Gastrocnemius medialis (tissue), 4 donors: ENCODE measurements around the gene WDFY4. TPM values are rescaled to one million over a fixed set of nuclear protein-coding genes. Genes with fewer than 3 reads are reported as not detected.

Source experiments
- ATAC-seq, 2 donors: fragments of 150-250 bp; one replicate each; pipeline ENCODE4 v1.9.1; 2016
- DNase-seq, 2 donors: peaks; one replicate each; pipeline ENCODE4 v3.0.0-alpha.2; 2019
- H3K27ac ChIP-seq, 4 donors: fragments of 200-600 bp; sonication (generic); 1 replicate in 1 of 4; 2 replicates in 3 of 4; pipeline ENCODE4 v1.5.1; 2016 to 2018; ENCODE audit warnings: mild to moderate bottlenecking in 2 of 4, moderate library complexity in 1 of 4
- H3K27me3 ChIP-seq, 3 donors: fragments of 200-600 bp; sonication (generic) in 2 of 3; 1 replicate in 1 of 3; 2 replicates in 2 of 3; pipeline versions ENCODE4 v1.5.1 to v1.6.0; 2016 to 2019; ENCODE audit warnings: mild to moderate bottlenecking in 1 of 3, moderate library complexity in 1 of 3
- H3K36me3 ChIP-seq, 2 donors: fragments of 200-600 bp; sonication (generic) in 1 of 2; one replicate each; pipeline ENCODE4 v1.5.1; 2017 to 2018
- H3K4me1 ChIP-seq, 2 donors: fragments of 200-600 bp; sonication (generic) in 1 of 2; one replicate each; pipeline ENCODE4 v1.5.1; 2016 to 2017; ENCODE audit warnings: mild to moderate bottlenecking in 2 of 2
- H3K4me3 ChIP-seq, 4 donors: fragments of 200-600 bp; sonication (generic) in 3 of 4; 1 replicate in 1 of 4; 2 replicates in 3 of 4; pipeline ENCODE4 v1.5.1; 2016 to 2019; ENCODE audit warnings: mild to moderate bottlenecking in 2 of 4
- H3K9me3 ChIP-seq, 3 donors: fragments of 200-600 bp; sonication (generic) in 2 of 3; 1 replicate in 1 of 3; 2 replicates in 2 of 3; pipeline ENCODE4 v1.5.1; 2016 to 2019
- POLR2A ChIP-seq, 2 donors: fragments of 450-650 bp; IDR thresholded peaks; one replicate each; pipeline ENCODE4 v1.6.1; 2017; ENCODE audit warnings: antibody characterized with exemption in 2 of 2, mild to moderate bottlenecking in 2 of 2, moderate library complexity in 2 of 2
- in situ Hi-C, 4 donors: fragments of 200-750 bp; cut with MboI; loops; one replicate each; pipeline versions ENCODE4 v1.15.0 to v1.8.0; 2017; ENCODE audit warnings: low sequenced_read_pairs in 4 of 4
- intact Hi-C: fragments of 100-400 bp; cut with DNase I; formaldehyde crosslinking; loops from one replicate; pipeline ENCODE4 v1.15.1; 2023; ENCODE audit warnings: low total_unique reads
- total RNA-seq, 4 donors: library from RNA; depleted of rRNA; stranded (reverse); fragments of >200 nt; gene quantifications; one replicate each; pipeline versions ENCODE4 v1.1.0 to v1.2.3, GENCODE V29; 2016
- TF ChIP-seq, protein P1 (sequence below), 5 experiments: fragments of 450-650 bp in 3 of 5; fragments of 200-600 bp in 2 of 5; sonication (generic) in 2 of 5; IDR thresholded peaks in 4 of 5; conservative IDR thresholded peaks in 1 of 5; 1 replicate in 4 of 5; 2 replicates in 1 of 5; pipeline ENCODE4 v1.5.1; 2016 to 2019; ENCODE audit warnings: antibody characterized with exemption in 5 of 5, mild to moderate bottlenecking in 3 of 5, moderate library complexity in 3 of 5

Gene WDFY4
- total RNA-seq, 4 donors from 2014 or later: 0.29 to 0.94 (median 0.59) TPM

DNA sequence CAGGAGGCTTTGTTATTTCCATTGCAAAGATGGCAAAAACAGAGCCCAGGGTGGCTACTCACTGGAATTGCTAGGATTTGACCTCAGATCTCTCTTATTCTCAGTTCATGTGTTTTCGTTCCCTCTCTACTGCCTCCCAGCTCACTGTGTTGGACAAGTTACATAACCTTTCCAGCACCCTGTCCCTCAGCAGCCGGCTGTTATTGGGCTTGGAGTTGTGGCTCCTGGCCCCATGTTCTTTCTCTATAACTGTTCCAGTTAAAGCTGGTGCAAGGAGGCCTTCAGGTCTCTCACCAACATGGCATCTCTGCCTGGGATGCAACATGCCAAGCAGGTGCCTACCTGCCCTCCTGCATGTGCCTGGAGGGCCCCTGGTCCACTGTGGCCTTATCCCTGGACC is 198.2 kb downstream of the WDFY4 start:
- TF ChIP-seq POLR2A (IDR thresholded peaks at IDR 0.05): no peak
- in situ Hi-C loops: no loop called here
- Histone ChIP-seq H3K27ac (no peak overlapping the region), H3K4me1 (no peaks in the 10 kb centered on the region), H3K9me3 (no peaks in the 10 kb centered on the region), H3K36me3 (no peaks in the 10 kb centered on the region), H3K4me3 (no peak overlapping the region), H3K27me3 (no peaks in the 10 kb centered on the region)
- intact Hi-C loops: no loop called here
- DNase-seq (no peak), ATAC-seq (no peak)

DNA sequence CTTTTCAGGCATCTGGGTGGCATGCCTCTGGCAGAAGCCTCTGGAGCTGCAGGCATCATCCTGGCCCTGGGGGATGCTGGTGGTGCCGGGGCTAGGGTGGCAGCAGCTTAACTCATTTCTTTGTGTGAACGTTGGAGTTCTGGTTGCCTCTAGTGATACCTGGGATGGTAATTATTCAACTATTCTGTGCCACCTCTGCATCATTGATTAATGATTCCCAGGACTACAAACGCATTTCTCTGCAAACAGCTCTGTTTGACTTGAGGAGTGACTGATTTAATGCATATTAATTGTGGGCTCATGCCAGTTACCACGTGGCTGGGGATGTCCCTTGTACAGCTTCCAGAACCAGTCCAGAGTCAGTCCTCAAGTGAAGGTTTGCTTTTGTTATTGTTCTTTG is 199.0 kb downstream of the WDFY4 start:
- no peaks in the 10 kb centered on the region for H3K36me3 ChIP-seq
- H3K9me3 ChIP-seq: no peaks in the 10 kb centered on the region
- ATAC-seq: no peak
- no peak overlapping the region for H3K27ac ChIP-seq
- no peak for DNase-seq
- TF ChIP-seq, protein P1, sequence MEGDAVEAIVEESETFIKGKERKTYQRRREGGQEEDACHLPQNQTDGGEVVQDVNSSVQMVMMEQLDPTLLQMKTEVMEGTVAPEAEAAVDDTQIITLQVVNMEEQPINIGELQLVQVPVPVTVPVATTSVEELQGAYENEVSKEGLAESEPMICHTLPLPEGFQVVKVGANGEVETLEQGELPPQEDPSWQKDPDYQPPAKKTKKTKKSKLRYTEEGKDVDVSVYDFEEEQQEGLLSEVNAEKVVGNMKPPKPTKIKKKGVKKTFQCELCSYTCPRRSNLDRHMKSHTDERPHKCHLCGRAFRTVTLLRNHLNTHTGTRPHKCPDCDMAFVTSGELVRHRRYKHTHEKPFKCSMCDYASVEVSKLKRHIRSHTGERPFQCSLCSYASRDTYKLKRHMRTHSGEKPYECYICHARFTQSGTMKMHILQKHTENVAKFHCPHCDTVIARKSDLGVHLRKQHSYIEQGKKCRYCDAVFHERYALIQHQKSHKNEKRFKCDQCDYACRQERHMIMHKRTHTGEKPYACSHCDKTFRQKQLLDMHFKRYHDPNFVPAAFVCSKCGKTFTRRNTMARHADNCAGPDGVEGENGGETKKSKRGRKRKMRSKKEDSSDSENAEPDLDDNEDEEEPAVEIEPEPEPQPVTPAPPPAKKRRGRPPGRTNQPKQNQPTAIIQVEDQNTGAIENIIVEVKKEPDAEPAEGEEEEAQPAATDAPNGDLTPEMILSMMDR (IDR thresholded peaks at IDR 0.05 in 4 of 5, conservative IDR thresholded peaks at IDR 0.05 in 1 of 5): no peak
- no peak for TF ChIP-seq POLR2A (IDR thresholded peaks at IDR 0.05)
- H3K27me3 ChIP-seq: no peaks in the 10 kb centered on the region
- no peaks in the 10 kb centered on the region for H3K4me1 ChIP-seq
- in situ Hi-C loops (no loop called here), intact Hi-C loops (no loop called here)
- no peak overlapping the region for H3K4me3 ChIP-seq

DNA sequence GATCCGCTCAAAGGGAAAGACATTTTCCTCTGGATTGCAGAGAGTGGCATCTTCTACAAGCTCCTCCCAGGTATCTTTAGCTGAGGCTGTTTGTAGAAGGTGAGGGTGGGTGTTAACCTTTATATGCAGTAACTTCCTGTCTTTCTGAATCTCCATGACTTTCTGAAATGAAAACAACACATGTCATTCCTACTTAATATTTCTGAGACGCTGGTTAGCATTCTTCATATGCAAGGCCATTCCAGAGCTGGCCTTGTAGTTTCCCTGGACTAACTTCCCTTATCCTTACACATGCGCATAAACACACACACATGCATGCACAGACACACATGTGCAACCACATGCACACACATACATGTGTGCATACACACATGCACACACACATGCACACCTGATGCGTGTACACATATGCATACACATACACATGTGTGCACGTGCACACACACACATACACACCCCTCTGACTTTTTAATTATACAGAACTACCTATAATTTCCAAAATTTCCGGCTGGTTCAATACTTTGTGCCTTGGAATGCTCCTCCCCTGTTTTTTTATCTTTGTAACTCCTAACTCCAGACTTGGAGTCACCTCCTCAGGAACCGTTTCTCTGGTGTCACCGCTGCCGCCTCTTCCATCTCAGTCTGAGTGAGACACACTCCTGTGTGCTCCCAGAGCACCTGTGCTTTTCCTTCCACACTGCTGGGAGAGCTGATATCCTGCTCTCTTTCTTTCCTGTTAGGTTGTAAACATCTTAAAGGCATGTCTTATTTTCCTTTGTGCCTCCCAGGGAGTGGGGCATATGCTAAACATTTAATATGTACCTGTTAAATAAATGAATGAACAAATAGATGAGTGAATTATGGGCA is 199.7 kb downstream of the WDFY4 start:
- Histone ChIP-seq H3K27me3 (no peaks in the 10 kb centered on the region), H3K27ac (no peak overlapping the region), H3K4me3 (no peak overlapping the region), H3K4me1 (no peaks in the 10 kb centered on the region), H3K9me3 (no peaks in the 10 kb centered on the region), H3K36me3 (no peaks in the 10 kb centered on the region)
- DNase-seq (no peak), ATAC-seq (no peak)
- TF ChIP-seq, protein P1 (IDR thresholded peaks at IDR 0.05 in 4 of 5, conservative IDR thresholded peaks at IDR 0.05 in 1 of 5): no peak
- no peak for TF ChIP-seq POLR2A (IDR thresholded peaks at IDR 0.05)
- in situ Hi-C loops (no loop called here), intact Hi-C loops (no loop called here)

DNA sequence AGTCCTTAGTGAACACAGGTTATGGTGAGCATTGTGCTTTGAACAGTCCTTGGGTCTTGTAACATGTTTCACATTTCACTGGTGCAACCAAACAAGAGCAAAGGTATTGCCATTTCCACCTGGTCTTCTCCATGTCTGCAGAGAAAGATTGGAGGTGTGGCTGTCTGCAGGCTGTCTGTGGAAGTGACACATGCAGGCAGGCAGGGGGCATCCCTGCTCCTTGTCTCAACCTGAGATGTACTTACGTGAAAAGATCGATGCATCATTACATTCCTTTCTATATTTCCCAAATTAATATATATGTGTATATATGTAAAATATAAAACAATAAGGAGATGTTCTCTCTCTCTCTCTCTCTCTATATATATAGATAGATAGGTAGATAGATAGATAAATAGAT is 200.7 kb downstream of the WDFY4 start:
- in situ Hi-C loops: no loop called here
- H3K27me3 ChIP-seq: no peaks in the 10 kb centered on the region
- no peaks in the 10 kb centered on the region for H3K4me1 ChIP-seq
- TF ChIP-seq POLR2A (IDR thresholded peaks at IDR 0.05): no peak
- TF ChIP-seq, protein P1 (IDR thresholded peaks at IDR 0.05 in 4 of 5, conservative IDR thresholded peaks at IDR 0.05 in 1 of 5): no peak
- H3K27ac ChIP-seq: no peak overlapping the region
- no peak overlapping the region for H3K4me3 ChIP-seq
- no peak for DNase-seq
- no peaks in the 10 kb centered on the region for H3K36me3 ChIP-seq
- intact Hi-C loops: no loop called here
- no peak for ATAC-seq
- H3K9me3 ChIP-seq: no peaks in the 10 kb centered on the region

DNA sequence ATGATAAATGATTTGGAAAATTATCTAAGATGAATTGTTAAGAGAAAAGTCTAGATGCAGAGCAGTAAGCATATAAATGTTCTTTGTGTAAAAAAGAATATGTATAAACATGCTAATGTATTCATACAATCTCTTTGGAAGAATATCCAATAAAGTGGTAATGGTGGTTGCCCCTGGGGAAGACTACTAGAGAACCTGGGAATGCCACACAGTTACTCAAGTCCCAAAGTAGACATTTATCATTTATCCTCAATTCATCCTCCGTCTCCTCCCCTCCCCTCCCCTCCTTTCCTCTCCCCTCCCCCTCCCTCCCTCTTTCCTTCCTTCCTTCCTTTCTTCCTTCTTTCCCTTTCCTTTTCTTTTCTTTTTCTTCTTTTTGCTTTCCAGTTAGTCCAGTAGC is 203.3 kb downstream of the WDFY4 start:
- H3K27ac ChIP-seq: no peak overlapping the region
- H3K27me3 ChIP-seq: no peaks in the 10 kb centered on the region
- DNase-seq: no peak
- ATAC-seq: no peak
- in situ Hi-C loops: no loop called here
- H3K36me3 ChIP-seq: no peaks in the 10 kb centered on the region
- TF ChIP-seq POLR2A (IDR thresholded peaks at IDR 0.05): no peak
- TF ChIP-seq, protein P1 (IDR thresholded peaks at IDR 0.05 in 4 of 5, conservative IDR thresholded peaks at IDR 0.05 in 1 of 5): no peak
- no peak overlapping the region for H3K4me3 ChIP-seq
- H3K4me1 ChIP-seq: no peaks in the 10 kb centered on the region
- H3K9me3 ChIP-seq: no peaks in the 10 kb centered on the region
- intact Hi-C loops: no loop called here
